MCF 10A (cell line): ENCODE results near the gene UBXN4. TPM values are rescaled to one million over a fixed set of nuclear protein-coding genes. Genes with fewer than 3 reads are reported as not detected.

Source experiments
- BruUV-seq: library from RNA; stranded (reverse); fragments of 400-500 nt; replicated peaks from 2 replicates; lab custom pipeline; 2021; lab: Mats Ljungman, UMichigan
- CTCF ChIA-PET: fragments of 300-600 bp; sonication (Branson Sonifier 250); formaldehyde crosslinking; extraction: SDS; loops from one replicate; lab custom pipeline; 2021; ENCODE audit warnings: antibody characterized with exemption, inconsistent platforms; lab: Yijun Ruan, JAX
- POLR2A ChIA-PET: fragments of 300-600, 350-650 bp; sonication (Branson Sonifier 250); formaldehyde crosslinking; extraction: SDS; loops from one replicate; lab custom pipeline; 2020; ENCODE audit warnings: antibody characterized with exemption, inconsistent platforms; lab: Yijun Ruan, JAX
- DNase-seq: peaks from one replicate; pipeline ENCODE4 v3.0.0-alpha.2; 2018; ENCODE audit not compliant: unreplicated experiment
- H3K27ac Mint-ChIP-seq: one replicate; pipeline ENCODE4 v1.8.0; 2022; ENCODE audit warnings: mild to moderate bottlenecking, low read depth, mixed read lengths; ENCODE audit not compliant: unreplicated experiment
- H3K27me3 Mint-ChIP-seq: one replicate; pipeline ENCODE4 v1.8.0; 2022; ENCODE audit warnings: mixed read lengths; ENCODE audit not compliant: insufficient read depth, unreplicated experiment
- H3K36me3 Mint-ChIP-seq: one replicate; pipeline ENCODE4 v1.8.0; 2022; ENCODE audit warnings: mild to moderate bottlenecking, moderate library complexity, mixed read lengths; ENCODE audit not compliant: insufficient read depth, unreplicated experiment
- H3K4me1 Mint-ChIP-seq: one replicate; pipeline ENCODE4 v1.8.0; 2022; ENCODE audit warnings: mixed read lengths; ENCODE audit not compliant: insufficient read depth, unreplicated experiment
- H3K4me3 Mint-ChIP-seq: one replicate; pipeline ENCODE4 v1.8.0; 2022; ENCODE audit warnings: mild to moderate bottlenecking, moderate library complexity, mixed read lengths; ENCODE audit not compliant: unreplicated experiment
- H3K9me3 Mint-ChIP-seq: one replicate; pipeline ENCODE4 v1.8.0; 2022; ENCODE audit warnings: mixed read lengths; ENCODE audit not compliant: unreplicated experiment
- CTCF ChIP-seq: fragments of 200-600 bp; IDR thresholded peaks from one replicate; pipeline ENCODE4 v1.8.0; 2022; ENCODE audit warnings: antibody characterized with exemption, mild to moderate bottlenecking; ENCODE audit not compliant: unreplicated experiment
- intact Hi-C: fragments of 100-400 bp; cut with micrococcal nuclease; formaldehyde crosslinking; loops from 2 replicates; pipeline ENCODE4 v1.14.1; 2022
- total RNA-seq: library from RNA; stranded (reverse); gene quantifications from 2 replicates; pipeline ENCODE4 v1.2.3, GENCODE V29; 2022

The UBXN4 gene
- total RNA-seq, 1 experiment from 2014 or later, result 79.0 TPM

DNA sequence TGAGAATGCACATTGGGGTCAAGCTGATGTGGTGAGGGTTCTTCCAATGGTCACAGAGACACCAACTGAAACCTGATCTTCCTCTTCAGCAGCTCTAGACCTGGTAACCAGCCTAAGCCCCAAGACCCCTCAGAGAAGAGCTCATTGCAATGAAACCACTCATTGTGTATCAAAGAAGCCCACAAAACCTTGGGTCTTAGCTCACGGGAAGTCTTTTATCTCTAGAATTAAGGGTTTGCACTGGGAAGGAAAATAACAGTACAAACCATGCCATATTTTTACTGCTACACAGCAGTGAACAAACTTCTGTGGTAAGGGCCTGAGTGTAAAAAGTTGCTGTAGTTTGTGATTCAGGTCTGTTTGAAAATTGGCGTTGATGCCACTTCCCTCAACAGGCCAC lies 8.6 kb upstream of the UBXN4 start:
- ChIA-PET POLR2A (interaction anchor here (0.6 kb wide), 1 partner anchor 138 kb away, joined by 3 read pairs; no protein-coding TSS in a partner anchor), CTCF (no interaction called here)
- Mint-ChIP-seq H3K27me3 (no peaks in the 10 kb centered on the region), H3K9me3 (no peaks in the 10 kb centered on the region), H3K4me3 (no peak overlapping the region), H3K36me3 (no peaks in the 10 kb centered on the region), H3K4me1 (no peaks in the 10 kb centered on the region), H3K27ac (no peak overlapping the region)
- BruUV-seq, result no TSS peak
- TF ChIP-seq CTCF, result no peak
- DNase-seq, result no peak
- intact Hi-C loops, result no loop called here

- intact Hi-C loops, result no loop called here
- no peak for DNase-seq
- Mint-ChIP-seq H3K27ac (no peak overlapping the region), H3K9me3 (no peaks in the 10 kb centered on the region), H3K4me3 (no peak overlapping the region), H3K36me3 (no peaks in the 10 kb centered on the region), H3K27me3 (no peaks in the 10 kb centered on the region), H3K4me1 (no peaks in the 10 kb centered on the region)
- POLR2A ChIA-PET, result no interaction called here
- CTCF ChIA-PET, result interaction anchor here (1.1 to 1.5 kb wide), 2 partner anchors 27 to 61 kb away, joined by 3 read pairs; no protein-coding TSS in a partner anchor
- no TSS peak for BruUV-seq
- no peak for TF ChIP-seq CTCF
Measured at GRCh38 chr2:135736546-135736945, 5.1 kb upstream of the UBXN4 start.

DNA sequence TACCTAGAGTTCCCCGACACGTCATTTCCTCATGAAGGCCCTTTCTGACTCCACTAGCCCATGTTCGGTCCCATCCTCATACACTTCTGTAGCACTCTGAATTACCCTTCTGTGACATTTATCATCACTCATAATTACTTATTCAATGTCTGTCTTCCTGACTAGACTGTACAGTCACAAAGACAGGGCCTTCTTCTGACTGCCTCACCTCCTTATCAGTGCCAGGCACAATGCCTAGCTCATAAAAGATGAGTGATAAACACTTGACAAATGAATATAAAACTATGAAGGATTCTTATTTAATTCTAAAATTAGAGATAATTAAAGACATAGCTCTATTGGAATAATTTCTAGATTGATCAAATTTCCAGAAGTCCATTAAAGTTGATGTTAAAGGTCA lies 1.4 kb upstream of the UBXN4 start:
- ChIA-PET CTCF (interaction anchor here (0.7 to 2.5 kb wide), 4 partner anchors 8 to 31 kb away, joined by 3 to 9 read pairs (median 6); no protein-coding TSS in a partner anchor), POLR2A (interaction anchor here (0.9 to 1.1 kb wide), 2 partner anchors 153 to 209 kb away, joined by 3 read pairs; partner anchors contain the start of genes R3HDM1 and ZRANB3)
- H3K36me3 Mint-ChIP-seq, result peaks cover 8% of the 10 kb centered on the region
- intact Hi-C loops, result no loop called here
- H3K27ac Mint-ChIP-seq, result no peak overlapping the region
- no peaks in the 10 kb centered on the region for H3K9me3 Mint-ChIP-seq
- H3K27me3 Mint-ChIP-seq, result no peaks in the 10 kb centered on the region
- H3K4me3 Mint-ChIP-seq, result no peak overlapping the region
- BruUV-seq, result no TSS peak
- no peak for TF ChIP-seq CTCF
- DNase-seq, result no peak
- peaks cover 14% of the 10 kb centered on the region for H3K4me1 Mint-ChIP-seq

DNA sequence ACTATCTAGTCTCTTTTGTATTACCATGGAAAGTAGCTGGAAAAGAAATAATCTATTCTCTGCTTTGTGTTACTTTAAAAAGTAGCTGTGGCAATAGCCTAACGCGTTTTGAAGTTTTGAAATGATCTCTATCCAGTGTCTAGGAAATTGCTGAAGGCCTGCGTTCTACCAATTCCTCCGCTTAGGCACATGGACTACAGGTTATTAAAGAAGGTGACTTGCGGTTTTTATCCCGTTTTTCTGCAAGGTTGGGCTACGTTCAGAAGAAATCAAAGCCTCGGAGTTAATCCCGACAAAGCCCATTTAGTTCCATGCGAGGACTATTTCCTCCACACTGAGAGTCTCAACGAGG lies 636 bp upstream of the UBXN4 start:
- H3K27ac Mint-ChIP-seq, result peak overlapping the region; percentile 95
- DNase-seq, result no peak
- intact Hi-C loops, result no loop called here
- POLR2A ChIA-PET, result interaction anchor here (0.6 to 1.5 kb wide), 16 partner anchors 13 to 820 kb away, joined by 3 to 6 read pairs (median 3); partner anchors contain the start of genes R3HDM1, RAB3GAP1 and ZRANB3
- H3K4me3 Mint-ChIP-seq, result no peak overlapping the region
- CTCF ChIA-PET, result interaction anchor here (0.6 to 2.5 kb wide), 6 partner anchors 12 to 737 kb away, joined by 3 to 9 read pairs (median 4); no protein-coding TSS in a partner anchor
- H3K4me1 Mint-ChIP-seq, result peaks cover 16% of the 10 kb centered on the region
- no peak for TF ChIP-seq CTCF
- BruUV-seq, result no TSS peak
- peaks cover 16% of the 10 kb centered on the region for H3K36me3 Mint-ChIP-seq
- H3K9me3 Mint-ChIP-seq, result no peaks in the 10 kb centered on the region
- H3K27me3 Mint-ChIP-seq, result no peaks in the 10 kb centered on the region
